Stimulated activated CD4-positive, alpha-beta T cell treated with anti-CD3 and anti-CD28 coated beads, Interleukin-2, amount 100 ng/mL, for 4 hours (primary cell): Measurements from ENCODE around the gene METAP1D.

ENCODE experiments used
- DNase-seq: peaks from one replicate; pipeline ENCODE4 v3.0.0-alpha.2; 2020; ENCODE audit warnings: low read depth

Gene METAP1D

GRCh38 chr2:172091761-172092566 is 92.2 kb downstream of the METAP1D start:
- no peak for DNase-seq

- DNase-seq = no peak
Observed at GRCh38 chr2:172092716-172093415, 93.1 kb downstream of the METAP1D start.

GRCh38 chr2:172093416-172094293 is 93.9 kb downstream of the METAP1D start:
- DNase-seq = no peak

GRCh38 chr2:172094294-172095145 is 94.8 kb downstream of the METAP1D start:
- no peak for DNase-seq

- peak; percentile 68 for DNase-seq
Observed at GRCh38 chr2:172095146-172095904, 95.6 kb downstream of the METAP1D start.

GRCh38 chr2:172095905-172096625 is 96.3 kb downstream of the METAP1D start:
- no peak for DNase-seq

- no peak for DNase-seq
Observed at GRCh38 chr2:172096626-172097547, 97.1 kb downstream of the METAP1D start.

- no peak for DNase-seq
Observed at GRCh38 chr2:172097557-172098131, 97.9 kb downstream of the METAP1D start.

- no peak for DNase-seq
Observed at GRCh38 chr2:172098287-172098649, 98.5 kb downstream of the METAP1D start.

- no peak for DNase-seq
Observed at GRCh38 chr2:172098650-172099471, 99.1 kb downstream of the METAP1D start.

- DNase-seq = no peak
Observed at GRCh38 chr2:172099472-172100079, 99.8 kb downstream of the METAP1D start.

GRCh38 chr2:172100080-172100934 is 100.6 kb downstream of the METAP1D start:
- no peak for DNase-seq

- no peak for DNase-seq
Observed at GRCh38 chr2:172100935-172101820, 101.4 kb downstream of the METAP1D start.

- DNase-seq = no peak
Observed at GRCh38 chr2:172101821-172102390, 102.2 kb downstream of the METAP1D start.
